Pons (tissue), 1 donor: ENCODE measurements around the gene SNTA1.
"Not testable (repeated sequence)": the region's sequence is repeated elsewhere in the genome, so short reads cannot be mapped to it uniquely, and the experiment has no call there.

ENCODE experiments used
- DNase-seq: peaks from one replicate; pipeline ENCODE4 v3.0.0-alpha.2; 2016; ENCODE audit warnings: low spot score

Gene SNTA1

DNA sequence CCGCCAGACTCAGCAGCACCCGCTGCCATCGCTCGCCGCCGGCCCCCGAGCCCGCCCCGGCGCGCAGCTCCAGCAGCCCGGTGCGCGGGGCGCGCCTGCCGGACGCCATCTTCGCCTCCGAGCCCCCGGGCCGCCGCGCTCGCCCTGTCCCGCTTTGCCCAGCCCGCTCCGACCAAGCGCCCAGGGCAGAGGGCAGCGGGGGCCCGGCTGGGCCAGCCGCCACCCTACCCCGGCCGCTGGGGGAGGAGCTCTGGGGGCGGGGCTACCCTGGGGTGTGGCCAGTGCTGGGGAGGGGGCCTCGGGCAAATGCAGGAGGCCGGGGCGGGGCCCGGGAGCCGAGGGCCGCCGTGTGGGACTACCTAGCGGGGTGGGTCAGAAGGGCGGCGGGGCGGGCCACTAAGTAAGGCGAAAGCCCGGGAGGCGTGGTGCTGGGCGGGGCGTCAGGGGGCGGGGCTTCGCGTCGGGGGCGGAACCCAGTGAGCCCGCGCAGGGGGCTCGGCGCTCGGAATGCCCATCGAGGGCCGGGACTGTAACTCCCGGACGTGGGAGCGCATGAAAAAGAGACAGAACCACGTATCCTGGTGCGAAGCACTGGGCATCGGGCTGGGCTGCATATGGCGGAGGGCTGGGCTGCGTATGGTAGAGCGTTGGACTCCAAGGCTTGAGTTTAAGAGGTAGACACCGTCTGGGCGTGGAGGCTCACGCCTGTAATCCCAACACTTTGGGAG, at the start of gene SNTA1:
Gene SNTA1, minus strand, starts transcription at position 252 of the 728 bp plus-strand sequence. Its CDS starts 143 bp downstream, at position 109.
- peak; percentile 63 for DNase-seq

DNA sequence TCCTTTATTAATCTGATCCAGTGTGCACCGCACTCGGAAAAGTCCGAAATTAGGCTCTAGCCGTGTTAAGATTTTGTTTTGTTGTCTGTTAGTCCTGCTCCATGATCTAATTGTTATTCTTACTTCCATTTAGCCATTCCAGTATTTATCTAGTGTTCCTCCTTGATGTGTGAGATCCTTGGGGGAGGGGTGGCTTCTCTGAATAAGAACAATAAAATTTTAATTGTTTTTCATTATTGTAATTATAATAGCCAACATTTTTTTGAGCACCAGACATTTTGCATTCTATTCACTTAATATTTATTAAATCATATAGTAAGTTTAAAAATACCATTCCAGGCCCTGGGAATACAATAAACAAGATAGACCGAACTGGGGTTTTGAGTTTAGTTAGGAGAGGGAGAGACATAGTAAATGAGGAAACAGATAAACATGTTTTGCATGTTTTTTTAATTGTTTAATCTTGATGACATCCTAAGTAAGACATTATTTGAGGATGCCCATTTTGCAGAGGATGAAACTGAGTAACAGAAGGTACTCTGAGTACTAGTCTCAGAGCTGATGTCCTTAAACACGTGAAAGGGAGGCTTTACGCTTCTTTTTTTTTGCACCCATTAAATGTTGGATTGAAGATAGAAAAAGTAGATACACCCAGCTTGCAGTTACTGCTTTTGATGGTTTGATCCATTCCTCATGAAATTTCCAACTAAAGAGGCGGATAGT, 47.5 kb upstream of the SNTA1 start:
- DNase-seq: peak; percentile 22

DNA sequence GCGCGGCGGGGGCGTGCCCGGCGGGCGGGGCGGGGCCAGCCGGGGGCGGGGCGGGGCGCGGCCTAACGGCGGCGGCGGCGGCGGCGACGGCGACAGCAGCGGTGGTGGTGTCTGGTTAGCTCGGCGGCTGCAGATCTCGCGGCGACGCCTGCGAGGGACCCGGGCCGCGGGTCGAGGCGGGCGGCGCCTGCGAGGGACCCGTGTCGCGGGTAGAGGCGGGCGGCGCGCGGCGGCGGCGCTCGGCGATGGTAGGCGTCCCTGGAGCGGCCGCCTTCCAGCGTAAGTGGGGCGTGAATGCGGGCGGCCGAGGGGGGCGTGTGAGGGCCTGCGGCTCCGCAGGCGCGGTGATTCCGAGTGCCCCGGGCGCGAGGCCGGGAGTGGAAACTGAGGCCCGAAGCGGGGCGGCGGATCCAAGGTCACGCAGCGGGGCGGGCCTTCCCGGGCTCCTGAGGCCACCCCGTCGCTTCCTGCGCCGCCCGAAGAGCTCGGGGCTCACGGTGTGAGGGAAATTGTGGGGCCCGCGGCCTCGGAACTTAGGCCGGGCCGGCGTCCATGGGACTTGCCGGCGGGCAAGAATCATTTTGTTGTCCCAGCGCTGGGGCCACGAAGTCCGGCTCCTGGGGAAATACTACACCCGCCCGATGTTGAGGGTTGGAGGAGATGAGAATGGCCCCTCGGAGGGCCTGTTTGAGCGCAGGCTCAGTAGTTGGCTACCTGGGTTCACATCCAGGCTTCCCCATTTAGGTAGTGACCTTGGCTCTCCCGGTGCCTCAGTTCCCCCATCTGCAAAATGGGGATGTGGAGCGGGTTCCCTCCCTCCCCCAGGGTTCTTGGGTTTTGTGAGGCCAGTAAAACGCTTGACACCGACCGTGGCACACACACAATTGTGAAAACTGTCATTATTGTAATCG, 46.7 kb upstream of the SNTA1 start, which contains the start of gene CBFA2T2:
Gene CBFA2T2, plus strand, starts transcription at position 74 of the 911 bp plus-strand sequence. Its CDS starts 172 bp downstream, at position 246.
- DNase-seq: no peak

DNA sequence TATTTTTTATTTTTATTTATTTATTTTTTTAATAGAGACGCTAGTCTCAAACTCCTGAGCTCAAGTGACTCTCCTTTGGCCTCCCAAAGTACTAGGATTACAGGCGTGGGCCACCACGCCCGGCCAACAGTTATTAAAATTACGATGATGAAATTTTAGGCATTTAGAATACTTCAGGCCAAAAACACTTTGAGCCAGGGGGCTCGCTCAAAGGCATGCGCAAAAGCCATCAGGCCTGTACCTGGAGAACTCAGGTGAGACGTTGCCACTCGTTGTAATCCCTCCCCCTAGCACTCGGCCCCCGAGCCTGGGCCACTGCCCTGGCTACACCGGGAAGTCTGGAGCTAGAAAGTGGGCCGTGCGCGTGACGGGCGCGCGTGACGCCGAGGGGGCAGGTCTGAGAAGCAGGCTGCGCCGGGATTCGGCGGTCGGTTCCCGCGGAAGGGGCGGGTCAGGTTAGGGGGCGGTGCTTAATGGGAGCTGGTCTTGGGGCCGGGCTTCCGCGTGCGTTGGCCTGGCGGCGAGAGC, 46.0 kb upstream of the SNTA1 start:
- DNase-seq: peak; percentile 96

DNA sequence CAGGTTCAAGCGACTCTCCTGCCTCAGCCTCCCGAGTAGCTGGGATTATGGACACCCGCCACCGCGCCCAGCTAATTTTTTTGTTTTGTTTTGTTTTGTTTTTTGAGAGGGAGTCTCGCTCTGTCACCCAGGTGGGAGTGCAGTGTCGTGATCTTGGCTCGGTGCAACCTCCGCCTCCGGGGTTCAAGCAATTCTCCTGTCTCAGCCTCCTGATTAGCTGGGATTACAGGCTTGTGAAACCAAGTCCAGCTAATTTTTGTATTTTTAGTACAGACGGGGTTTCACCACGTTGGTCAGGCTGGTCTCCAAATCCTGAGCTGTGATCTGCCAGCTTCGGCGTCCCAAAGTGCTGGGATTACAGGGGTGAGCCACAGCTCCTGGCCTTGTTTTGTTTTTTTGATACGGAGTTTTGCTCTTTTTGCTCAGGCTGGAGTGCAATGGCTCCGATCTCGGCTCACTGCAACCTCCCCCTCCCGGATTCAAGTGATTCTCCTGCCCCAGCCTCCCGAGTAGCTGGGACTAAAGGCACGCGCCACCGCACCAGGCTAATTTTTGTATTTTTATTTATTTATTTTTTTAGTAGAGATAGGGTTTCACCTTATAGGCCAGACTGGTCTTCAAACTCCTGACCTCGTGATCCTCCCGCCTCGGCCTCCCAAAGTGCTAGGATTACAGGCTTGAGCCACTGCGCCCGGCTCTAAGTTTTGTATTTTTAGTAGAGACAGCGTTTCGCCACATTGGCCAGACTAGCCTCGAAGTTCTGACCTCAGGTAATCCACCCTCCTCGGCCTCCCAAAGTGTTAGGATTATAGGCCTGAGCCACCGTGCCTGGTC, 45.3 kb upstream of the SNTA1 start:
- not testable (repeated sequence) for DNase-seq

DNA sequence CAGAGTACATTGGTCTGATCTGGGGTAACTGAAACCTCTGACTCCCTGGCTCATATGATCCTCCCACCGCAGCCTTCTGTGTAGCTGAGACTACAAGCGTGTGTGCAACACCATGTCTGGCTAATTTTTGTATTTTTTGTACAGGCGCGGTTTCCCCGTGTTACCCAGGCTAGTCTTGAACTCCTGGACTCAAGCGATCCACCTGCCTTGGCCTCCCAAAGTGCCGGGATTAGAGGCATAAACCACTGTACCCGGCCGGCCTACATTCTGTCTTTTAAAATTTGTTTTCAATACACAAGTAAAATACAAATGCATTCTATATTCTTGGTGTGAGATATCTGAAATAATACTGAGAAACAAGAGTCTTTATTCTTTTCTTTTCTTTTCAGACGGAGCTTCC, 44.6 kb upstream of the SNTA1 start:
- DNase-seq: no peak

DNA sequence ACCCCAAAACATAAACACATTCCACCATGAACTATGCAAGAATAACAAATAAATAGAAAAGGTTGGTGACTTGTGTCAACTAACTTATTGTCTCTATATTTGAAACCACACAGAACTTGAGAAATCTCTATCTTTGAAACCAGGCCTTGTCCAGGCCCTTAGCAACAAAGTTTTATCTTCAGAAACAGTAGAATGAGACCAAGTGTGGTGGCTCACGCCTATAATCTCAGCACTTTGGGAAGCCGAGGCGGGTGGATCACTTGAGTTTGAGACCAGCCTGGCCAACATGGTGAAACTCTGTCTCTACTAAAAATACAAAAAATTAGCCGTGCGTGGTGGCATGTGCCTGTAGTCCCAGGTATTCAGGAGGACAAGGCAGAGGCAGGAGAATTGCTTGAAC, 39.6 kb upstream of the SNTA1 start:
- not testable (repeated sequence) for DNase-seq

DNA sequence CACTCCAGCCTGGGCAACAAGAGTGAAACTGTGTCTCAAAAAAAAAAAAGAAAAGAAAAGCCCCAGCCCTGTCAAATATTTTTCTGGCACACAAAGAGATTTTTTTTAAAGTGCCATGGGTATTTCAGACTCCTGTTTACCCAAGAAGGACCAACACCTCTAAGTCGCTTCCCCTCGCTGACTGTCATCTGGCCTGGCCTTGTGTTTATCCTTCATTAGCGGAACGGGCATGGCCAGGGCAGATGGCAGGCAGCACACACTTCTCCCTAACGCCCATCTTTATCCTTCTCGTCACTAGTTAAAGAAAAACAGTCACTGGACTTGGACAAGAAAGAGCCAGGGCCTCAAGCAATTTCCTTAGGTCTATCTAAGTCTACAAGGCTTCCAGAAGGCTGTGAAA, 39.0 kb upstream of the SNTA1 start:
- DNase-seq: no peak

DNA sequence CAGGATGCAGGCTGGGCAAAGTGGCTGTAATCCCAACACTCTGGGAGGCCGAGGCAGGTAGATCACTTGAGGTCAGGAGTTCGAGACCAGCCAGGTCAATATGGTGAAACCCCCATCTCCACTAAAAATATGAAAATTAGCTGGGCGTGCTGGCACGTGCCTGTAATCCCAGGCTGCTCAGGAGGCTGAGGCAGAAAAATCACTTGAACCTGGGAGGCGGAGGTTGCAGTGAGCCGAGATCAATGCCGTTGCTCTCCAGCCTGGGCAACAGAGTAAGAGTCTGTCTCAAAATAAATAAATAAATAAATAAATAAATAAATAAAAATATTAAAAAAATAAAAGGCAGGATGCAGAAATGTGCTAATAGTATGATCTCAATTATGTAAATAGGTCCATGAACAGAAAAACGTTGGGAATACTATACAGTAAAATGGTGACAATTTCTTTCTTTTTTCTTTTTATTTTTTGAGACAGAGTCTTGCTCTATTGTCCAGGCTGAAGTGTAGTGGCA, 37.9 kb upstream of the SNTA1 start:
- DNase-seq: no peak

DNA sequence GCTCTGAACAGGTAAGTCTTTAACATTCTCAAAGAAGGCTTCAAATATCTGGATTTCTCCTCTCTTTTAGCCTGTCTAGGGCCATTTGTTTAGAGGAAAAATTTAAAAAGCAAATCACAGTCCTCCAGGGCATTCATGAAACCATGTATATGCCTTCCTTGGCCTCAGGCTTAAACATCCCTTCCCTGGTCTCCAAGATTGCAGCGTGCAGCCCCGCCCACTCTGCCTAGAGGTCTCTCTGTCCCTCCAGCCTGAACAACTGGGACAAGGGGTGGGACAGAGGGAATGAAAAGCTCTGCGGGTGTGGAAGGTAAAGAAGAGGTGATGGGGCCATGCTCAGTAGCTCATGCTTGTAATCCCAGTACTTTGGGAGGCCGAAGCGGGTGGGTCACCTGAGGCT, 36.5 kb upstream of the SNTA1 start:
- no peak for DNase-seq

DNA sequence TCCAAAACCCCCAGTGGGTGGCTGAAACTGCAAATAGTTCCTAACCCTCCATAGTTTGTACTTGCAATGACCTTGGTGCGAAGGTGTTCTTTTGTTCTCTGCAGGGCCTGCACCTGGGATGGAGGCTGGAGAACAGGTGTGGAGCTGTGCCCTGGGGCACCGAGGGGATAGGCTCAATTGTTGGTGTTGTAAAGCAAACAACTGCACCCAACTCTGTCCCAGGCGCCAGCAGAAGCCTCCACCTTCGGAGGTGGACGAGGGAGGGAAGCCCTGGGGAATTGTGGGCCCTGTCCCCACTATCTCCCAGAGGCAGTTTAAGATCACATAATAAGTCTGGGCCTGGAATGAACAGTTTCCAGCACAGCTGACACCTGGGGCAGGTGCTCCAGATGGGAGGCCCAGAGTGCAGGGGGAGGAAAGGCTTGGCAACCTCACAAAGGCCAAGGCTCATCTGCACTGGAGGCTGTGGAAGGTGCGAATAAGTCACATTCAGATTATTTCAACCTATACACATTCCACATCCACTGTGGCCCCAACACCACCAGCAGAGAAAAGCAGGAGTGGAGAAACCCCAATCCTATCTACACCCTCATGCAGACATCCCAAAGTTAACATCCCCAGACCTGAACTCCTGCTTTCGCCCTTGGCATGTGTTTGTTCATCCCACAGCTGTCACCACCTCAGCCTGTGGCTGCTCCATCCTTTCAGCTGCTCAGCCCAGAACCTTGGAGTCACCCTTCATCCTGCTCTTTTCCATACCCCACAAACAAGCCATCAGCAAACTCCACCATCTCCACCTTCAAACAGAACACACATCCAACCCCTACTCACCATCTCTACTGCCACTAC, 34.0 kb upstream of the SNTA1 start:
- no peak for DNase-seq

DNA sequence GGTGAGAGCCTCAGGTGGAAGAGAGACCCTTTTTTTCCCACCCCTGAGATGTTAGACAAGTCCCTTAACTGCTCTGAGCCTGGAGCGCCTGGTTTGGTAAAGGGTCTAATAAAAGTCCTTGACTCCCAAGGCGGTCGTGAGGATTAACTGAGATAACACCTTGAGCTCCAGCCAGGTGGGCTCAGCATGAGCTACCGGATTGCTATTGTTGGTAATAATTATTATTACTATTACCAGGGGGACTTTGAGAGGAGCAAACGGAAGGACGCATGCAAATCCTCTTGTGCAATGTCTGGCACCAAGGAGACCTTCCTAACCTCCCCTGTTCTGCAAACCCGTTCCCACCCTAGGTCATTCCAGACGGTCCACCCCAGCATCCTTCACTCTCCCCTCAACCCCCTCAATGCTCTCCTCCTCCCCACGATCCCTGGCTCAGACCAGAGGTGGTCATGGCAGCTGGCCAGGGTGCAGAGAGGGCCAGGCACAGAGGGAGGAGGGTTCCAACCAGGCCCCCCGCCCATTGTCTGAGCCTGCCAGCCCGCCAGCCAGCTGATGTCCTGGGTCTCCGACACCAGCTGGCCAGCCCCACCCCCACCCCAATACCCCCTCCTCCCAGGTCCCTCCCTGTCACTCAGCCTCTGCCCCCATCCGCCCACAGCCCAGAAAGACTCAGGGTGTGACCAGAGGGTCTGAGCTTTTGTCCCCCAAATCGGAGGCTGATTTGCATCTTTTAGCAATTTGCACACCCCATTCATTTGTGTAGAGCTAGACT, 32.0 kb upstream of the SNTA1 start:
- DNase-seq: no peak

DNA sequence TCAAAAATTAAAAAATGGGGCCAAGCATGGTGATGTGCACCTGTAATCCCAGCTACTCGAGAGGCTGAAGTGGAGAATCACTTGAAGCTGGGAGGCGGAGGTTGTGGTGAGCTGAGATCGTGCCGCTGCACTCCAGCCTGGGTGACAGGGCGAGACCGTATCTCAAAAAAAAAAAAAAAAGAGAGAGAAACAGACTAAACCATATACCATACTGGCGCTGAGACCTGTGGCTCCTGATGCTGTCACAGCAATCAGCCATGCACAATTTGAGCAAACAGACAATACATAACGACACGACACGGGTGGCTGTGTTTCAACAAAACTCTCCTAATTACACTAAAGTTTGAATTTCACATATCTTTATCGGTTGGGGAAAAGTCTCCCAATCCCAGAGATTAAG, 31.4 kb upstream of the SNTA1 start:
- DNase-seq: no peak

DNA sequence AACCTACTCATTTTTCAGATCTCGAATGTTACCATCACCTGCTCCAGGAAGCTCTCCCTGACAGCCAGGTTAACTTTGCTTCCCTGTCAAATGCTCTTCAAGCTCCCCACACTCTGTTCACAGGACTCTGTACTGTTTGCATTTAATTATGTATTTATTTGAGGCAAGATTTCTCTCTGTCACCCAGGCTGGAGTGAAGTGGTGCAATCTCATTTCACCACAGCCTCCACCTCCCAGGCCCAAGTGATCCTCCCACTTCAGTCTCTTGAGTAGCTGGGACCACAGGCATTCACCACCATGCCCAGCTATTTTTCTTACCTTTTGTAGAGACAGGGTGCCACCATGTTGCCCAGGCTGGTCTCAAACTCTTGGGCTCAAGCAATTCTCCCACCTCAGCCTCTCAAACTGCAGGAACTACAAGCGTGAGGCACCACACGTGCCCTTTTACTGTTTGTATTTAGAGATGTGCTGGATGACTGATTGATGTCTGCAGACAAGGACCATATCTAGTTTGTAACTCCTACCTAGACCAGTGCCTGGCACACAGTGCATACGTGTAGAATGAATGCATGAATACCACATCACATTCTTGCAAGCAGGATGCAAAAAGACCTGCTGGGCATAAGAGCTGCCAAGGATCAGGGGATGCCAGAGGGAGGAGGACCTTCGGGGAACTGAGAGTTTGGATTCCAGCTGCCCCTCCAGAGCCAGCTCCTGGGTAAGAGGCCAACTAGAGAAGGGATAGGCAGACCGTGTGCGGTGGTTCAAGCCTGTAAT, 30.7 kb upstream of the SNTA1 start:
- no peak for DNase-seq

DNA sequence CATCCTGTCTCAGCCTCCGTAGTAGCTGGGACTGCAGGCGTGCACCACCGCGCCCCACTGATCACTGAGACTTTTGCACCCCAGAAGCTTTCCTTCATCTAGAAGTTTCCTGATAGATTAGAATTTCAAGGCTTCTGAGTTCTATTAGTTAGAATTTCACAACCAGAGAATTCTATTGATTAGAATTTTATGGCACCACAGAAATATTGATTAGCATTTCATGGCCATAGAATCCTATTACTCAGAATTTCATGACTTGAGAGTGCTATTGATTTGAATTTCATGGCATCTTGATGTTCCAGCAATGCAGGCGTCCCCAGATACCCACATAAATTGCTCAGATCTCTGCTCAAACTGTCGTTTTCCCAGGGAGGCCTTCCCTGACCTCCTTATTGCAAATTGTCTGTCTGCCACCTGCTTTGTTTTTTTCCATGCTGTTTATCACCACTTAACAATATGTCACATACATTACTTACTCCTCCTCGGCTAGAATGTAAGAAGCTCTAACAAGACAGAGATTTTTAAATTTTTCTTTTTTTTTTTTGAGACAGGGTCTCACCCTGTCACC, 29.4 kb upstream of the SNTA1 start:
- DNase-seq: no peak

DNA sequence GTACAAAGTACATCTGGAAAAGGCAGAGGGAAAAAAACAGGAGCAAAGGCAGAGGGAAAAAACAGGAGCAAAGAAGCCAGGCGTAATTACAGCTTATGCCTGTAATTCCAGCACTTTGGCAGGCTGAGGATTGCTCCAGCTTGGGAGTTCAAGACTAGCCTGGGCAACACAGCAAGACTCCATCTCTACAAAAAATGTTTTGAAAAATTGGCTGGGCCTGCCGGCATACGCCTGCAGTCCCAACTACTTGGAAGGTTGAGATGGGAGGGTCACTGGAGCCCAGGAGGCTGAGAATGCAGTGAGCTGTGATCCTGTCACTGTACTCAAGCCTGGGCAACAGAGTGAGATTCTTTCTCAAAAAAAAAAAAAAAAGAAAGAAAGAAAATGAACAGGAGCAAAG, 27.3 kb upstream of the SNTA1 start:
- no peak for DNase-seq

DNA sequence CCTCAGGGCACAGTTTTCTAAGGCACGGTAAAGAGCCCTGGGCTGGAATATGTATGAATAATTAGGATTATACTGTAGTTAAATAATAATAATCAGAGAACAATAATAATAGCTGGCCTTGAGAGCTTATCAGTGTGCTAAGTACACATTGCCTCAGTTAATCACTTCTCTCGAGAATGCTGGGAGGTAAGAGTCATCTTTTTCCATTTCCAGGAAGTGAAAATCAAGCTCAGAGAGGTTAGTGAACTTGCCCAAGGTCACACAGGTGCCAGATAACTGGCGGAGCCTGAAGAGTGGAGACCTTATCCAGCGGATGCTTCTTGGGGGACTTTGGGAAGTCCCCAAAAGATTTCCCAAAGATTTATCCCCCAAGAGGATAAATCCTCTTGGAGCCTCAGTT, 26.9 kb upstream of the SNTA1 start:
- no peak for DNase-seq

DNA sequence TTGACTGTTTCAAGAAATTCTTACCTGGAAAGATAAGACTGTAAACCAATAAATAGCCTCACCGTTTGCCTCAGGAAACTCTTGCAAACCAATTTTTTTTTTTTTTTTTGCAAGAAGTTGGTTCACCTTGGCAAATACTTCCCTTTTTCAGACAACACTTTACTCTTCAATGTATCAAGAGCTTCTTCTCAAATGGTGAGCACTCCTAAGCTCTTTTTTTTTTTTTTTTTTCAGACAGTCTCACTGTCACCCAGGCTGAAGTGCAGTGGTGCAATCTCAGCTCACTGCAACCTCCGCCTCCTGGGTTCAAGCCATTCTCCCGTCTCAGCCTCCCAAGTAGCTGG, 22.7 kb upstream of the SNTA1 start:
- no peak for DNase-seq
